ENCODE results near the gene DRAM2. TPM values are rescaled to one million over a fixed set of nuclear protein-coding genes. Genes with fewer than 3 reads are reported as not detected.

DRAM2 gene
- total RNA-seq, 1 donor from 2014 or later: 39.7 TPM

- H3K27ac Mint-ChIP-seq (ENCODE audit: unreplicated experiment): peak overlapping the region; percentile 67
- no peaks in the 10 kb centered on the region for H3K9me3 Mint-ChIP-seq (ENCODE audit: unreplicated experiment)
- DNase-seq: no peak
- H3K4me1 Mint-ChIP-seq (ENCODE audit: low read depth, unreplicated experiment): peaks cover 6% of the 10 kb centered on the region
- no peak for TF ChIP-seq CTCF (IDR thresholded peaks at IDR 0.05; ENCODE audit: partially characterized antibody, unreplicated experiment)
- H3K27me3 Mint-ChIP-seq (ENCODE audit: unreplicated experiment): peaks cover 2% of the 10 kb centered on the region
- H3K4me3 Mint-ChIP-seq (ENCODE audit: unreplicated experiment): no peak overlapping the region
- H3K36me3 Mint-ChIP-seq (ENCODE audit: unreplicated experiment): no peaks in the 10 kb centered on the region
Observed at GRCh38 chr1:111164151-111164550, 24.3 kb upstream of the DRAM2 start.

- H3K36me3 Mint-ChIP-seq (ENCODE audit: unreplicated experiment): no peaks in the 10 kb centered on the region
- DNase-seq: no peak
- TF ChIP-seq CTCF (IDR thresholded peaks at IDR 0.05; ENCODE audit: partially characterized antibody, unreplicated experiment): no peak
- peaks cover 6% of the 10 kb centered on the region for H3K4me1 Mint-ChIP-seq (ENCODE audit: low read depth, unreplicated experiment)
- no peak overlapping the region for H3K27ac Mint-ChIP-seq (ENCODE audit: unreplicated experiment)
- peaks cover 2% of the 10 kb centered on the region for H3K27me3 Mint-ChIP-seq (ENCODE audit: unreplicated experiment)
- no peak overlapping the region for H3K4me3 Mint-ChIP-seq (ENCODE audit: unreplicated experiment)
- H3K9me3 Mint-ChIP-seq (ENCODE audit: unreplicated experiment): no peaks in the 10 kb centered on the region
Observed at GRCh38 chr1:111163363-111163762, 23.5 kb upstream of the DRAM2 start.

GRCh38 chr1:111162488-111162880, 22.6 kb upstream of the DRAM2 start:
- no peaks in the 10 kb centered on the region for H3K9me3 Mint-ChIP-seq (ENCODE audit: unreplicated experiment)
- H3K4me3 Mint-ChIP-seq (ENCODE audit: unreplicated experiment): no peak overlapping the region
- peak overlapping the region; percentile 46 for H3K27ac Mint-ChIP-seq (ENCODE audit: unreplicated experiment)
- DNase-seq: no peak
- H3K36me3 Mint-ChIP-seq (ENCODE audit: unreplicated experiment): no peaks in the 10 kb centered on the region
- TF ChIP-seq CTCF (IDR thresholded peaks at IDR 0.05; ENCODE audit: partially characterized antibody, unreplicated experiment): no peak
- peaks cover 2% of the 10 kb centered on the region for H3K27me3 Mint-ChIP-seq (ENCODE audit: unreplicated experiment)
- peaks cover 6% of the 10 kb centered on the region for H3K4me1 Mint-ChIP-seq (ENCODE audit: low read depth, unreplicated experiment)

- Mint-ChIP-seq H3K36me3 (ENCODE audit: unreplicated experiment) (no peaks in the 10 kb centered on the region), H3K27ac (ENCODE audit: unreplicated experiment) (peak overlapping the region; percentile 46), H3K4me3 (ENCODE audit: unreplicated experiment) (no peak overlapping the region), H3K9me3 (ENCODE audit: unreplicated experiment) (no peaks in the 10 kb centered on the region), H3K27me3 (ENCODE audit: unreplicated experiment) (peaks cover 2% of the 10 kb centered on the region), H3K4me1 (ENCODE audit: low read depth, unreplicated experiment) (peaks cover 6% of the 10 kb centered on the region)
- no peak for DNase-seq
- TF ChIP-seq CTCF (IDR thresholded peaks at IDR 0.05; ENCODE audit: partially characterized antibody, unreplicated experiment): no peak
Observed at GRCh38 chr1:111161843-111162487, 22.1 kb upstream of the DRAM2 start.

- Mint-ChIP-seq H3K27ac (ENCODE audit: unreplicated experiment) (no peak overlapping the region), H3K36me3 (ENCODE audit: unreplicated experiment) (peaks cover 5% of the 10 kb centered on the region), H3K9me3 (ENCODE audit: unreplicated experiment) (no peaks in the 10 kb centered on the region), H3K27me3 (ENCODE audit: unreplicated experiment) (no peaks in the 10 kb centered on the region), H3K4me3 (ENCODE audit: unreplicated experiment) (no peak overlapping the region), H3K4me1 (ENCODE audit: low read depth, unreplicated experiment) (peaks cover 6% of the 10 kb centered on the region)
- DNase-seq: no peak
- no peak for TF ChIP-seq CTCF (IDR thresholded peaks at IDR 0.05; ENCODE audit: partially characterized antibody, unreplicated experiment)
Observed at GRCh38 chr1:111157431-111157830, 17.5 kb upstream of the DRAM2 start.

Measured in glutamatergic neuron (in vitro differentiated cells).